GM21390 (cell line): ENCODE results near the gene KCNF1.

Source experiments
- ATAC-seq: cut with Tn5 transposase; IDR thresholded peaks from one replicate; pipeline ENCODE4 v1.9.1; 2021; ENCODE audit not compliant: unreplicated experiment

Gene KCNF1

DNA sequence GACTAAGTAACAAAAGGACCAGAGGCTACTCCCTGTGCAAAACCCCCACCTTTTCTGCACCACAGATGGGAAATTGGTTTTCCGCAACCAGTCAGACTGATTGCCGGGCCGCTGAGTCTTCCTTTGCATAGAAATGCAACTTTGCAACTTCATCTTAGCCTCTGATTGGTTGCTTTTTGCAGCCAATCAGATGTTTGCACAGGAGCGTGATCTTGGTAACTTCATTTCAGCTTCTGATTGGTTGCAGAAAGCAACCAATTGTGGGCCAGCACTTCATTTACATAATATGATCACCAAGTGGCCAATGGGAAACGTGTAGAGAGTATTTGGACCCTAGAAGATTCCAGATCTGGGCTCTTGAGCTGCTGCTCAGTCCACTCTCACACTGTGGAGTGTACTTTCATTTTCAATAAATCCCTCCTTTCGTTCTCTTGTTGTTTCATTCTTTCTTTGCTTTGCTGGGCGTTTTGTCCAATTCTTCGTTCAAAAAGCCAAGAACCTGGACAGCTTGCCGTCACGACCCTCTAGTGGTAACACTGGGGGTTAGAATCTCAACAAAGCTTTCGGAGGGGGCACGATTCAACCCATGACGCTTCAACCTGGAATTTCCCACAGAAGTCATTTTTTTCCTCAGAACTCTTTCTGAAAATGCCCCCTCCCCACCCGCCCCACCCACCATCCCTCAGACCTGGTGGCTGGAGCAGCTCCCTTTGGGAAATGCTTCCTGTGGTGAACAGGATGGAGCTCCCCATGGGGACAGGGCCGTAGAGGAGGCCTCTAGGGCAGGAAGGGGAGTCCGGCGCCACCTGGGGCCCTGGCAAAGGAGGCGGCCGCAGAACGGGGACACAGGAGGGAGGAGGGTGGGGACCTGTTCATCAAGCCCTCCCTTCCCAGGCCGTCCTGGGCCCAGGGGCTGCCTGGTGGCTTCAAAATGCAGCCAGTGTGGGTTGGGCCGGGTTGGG lies 31.8 kb upstream of the KCNF1 start:
- ATAC-seq: no peak

DNA sequence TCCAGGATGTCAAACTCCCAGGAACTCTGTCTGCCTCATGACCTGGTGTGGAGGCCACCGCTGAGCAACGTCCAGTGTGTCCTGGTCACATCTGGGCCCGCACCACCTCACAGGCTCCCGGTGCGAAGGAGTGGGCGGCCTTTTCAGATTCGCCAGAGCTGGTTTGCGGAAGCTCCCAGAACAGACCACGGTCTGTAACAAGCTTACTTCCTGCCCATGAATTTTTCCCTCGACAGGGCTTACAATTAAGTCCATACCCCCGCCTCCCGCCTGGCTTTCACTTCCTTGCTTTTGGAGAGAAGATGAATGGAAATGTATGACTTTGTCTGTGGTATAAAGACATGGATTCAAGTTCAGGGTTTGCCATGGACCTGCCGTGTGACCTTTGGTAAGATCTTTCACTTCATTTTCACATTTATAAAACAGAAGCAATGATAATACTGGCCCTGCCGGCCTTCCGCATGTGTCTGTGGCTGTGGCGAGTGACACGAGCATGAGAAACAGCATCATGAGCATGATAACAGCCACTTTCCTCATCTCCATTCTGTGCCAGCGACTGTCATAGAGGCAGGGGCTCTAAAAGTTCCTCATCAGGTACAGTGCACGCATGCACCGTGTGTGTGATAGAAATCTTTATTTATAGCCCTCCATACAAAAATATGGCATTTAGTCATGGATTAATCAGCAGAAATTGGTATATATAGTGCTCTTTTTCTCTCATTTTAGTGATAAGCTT lies 31.0 kb upstream of the KCNF1 start:
- ATAC-seq: no peak

DNA sequence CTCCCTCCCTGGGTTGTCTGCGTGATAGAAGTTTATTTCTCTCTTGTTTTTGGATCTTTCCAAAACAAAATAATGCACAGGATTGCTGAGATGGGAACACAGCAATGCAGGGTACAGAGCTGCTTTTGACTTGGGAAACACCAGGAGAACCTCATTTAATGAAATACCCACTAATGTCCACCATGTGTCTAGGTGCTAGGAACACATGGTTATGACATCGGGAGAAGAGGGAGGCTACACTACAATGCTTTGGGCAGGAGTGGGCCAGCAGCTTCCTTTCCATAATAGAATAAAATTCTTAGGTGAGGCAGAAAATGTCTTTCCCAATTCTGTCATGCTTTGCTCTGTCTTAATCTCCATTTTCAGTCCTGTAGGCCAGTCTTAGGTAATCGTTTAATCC lies 29.2 kb upstream of the KCNF1 start:
- ATAC-seq: no peak

DNA sequence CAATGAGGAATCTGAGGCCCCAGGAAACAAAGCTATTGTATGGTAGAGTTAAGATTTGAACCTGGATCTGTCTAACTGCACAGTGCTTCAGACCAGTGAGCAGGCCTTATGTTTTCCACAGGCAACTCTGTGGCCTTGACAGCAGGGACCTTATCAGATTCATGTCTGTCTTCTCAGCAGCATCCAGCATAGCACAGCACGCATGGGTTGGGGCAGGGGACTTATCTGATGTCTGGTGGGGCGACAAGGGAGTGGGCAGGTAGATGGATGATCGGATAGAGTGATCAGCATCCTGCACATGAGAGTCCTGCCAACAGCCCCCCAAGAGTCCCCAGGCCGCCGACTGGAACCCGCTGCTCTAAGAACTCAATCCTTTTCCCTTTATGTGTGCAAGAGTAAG lies 28.7 kb upstream of the KCNF1 start:
- ATAC-seq: no peak

DNA sequence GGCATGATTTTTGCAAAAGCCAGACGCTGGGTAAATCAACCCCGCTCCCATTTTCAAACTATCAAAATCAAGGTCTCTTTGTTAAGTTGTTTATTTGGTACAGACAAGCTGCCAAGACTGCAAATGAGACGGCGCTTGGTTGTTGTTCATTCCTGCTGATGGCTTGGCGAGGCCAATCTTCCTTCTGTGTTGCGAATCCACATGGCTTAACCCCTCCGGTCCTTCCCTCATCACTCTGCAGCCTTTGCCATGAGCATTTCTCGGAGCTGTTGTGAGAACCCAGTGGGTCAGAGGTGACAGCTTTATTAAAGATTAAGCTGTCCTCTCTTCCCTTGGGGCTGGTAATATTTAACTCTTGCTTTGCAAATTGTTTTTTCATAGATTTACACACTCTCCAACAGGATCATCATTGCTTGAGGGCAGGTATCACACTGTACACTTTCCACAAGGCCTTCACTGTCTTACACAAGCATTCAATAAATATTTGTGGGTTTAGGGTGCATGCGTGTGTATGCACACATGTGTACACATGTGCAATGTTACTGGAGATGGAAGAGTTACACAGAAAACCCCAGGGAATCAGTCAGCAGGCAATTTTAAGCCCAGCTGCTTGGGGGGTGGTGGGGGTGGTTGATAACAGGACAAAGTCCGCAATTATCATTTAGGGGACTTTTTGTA lies 27.8 kb upstream of the KCNF1 start:
- ATAC-seq: no peak

DNA sequence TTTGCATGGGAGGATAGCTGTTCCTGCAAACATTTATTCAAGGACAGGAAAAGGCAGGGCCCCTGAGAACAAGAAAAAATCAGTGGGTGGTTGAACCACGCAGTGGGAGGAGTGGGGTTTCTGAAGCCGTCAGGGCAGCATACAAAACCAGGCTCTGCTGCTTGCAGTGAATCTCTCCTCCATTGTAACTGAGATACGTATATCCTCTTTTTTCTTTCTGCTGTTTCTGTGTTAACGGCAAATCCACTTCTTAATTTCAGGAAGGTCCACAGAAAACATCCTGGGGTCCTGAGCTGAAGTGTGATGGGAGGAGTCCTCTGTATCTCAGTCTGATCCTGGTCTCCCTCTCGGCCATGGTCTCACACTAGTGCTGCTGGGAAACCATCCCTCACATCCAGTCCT lies 27.2 kb upstream of the KCNF1 start:
- no peak for ATAC-seq

DNA sequence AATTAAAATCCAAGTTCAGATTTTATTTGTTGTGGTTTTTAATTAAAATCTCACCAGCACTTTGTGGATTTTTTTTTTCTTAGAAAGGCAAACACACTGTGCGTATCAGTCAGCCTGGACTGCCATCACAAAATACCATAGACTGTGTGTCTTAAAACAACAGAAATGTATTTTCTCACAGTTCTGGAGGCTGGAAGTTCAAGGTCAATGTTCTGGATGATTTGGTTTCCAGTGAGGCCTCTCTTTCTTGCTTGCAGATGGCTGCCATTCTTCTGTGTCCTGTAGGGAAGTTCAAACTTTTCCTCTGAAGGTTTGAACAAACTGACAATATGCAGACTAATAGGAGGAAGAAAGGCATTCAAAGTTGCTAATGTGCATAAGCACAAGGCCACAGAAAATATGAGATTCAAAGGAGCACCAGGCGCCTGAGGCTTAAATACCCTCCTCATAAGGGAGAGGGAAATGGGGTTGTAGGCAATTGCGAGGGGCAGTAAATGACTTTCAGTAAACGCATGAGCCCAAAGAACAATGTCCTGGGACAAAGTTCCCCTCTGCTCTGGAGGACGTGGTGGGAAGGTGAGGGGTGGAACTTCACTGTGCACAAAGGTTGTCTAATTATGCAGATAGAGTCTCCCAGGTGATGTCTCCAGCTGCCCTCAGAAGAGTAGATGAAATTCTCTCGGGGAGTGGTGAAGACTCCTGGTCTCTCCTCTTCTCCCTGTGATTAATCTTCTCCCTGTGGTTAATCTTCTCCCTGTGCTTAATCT lies 26.5 kb upstream of the KCNF1 start:
- ATAC-seq: no peak

DNA sequence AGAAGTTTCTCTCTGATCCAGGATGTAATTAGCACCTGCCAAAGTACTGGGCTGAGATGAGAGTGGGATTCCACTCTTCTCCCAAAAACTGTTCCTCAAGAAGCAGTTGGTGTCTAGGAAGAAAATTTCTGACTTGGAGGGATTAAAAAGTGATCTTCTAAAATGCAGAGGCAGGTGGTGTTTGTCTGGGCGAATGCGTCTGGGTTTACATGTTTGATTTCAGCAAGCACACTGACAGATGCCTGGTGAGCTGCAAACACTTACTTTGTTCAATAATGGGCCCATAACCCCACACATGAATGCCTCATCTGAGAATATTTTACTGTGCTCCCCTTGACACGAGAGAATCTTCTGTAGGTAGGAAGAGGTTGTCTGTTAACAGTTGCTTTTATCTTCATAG lies 24.3 kb upstream of the KCNF1 start:
- ATAC-seq: no peak

DNA sequence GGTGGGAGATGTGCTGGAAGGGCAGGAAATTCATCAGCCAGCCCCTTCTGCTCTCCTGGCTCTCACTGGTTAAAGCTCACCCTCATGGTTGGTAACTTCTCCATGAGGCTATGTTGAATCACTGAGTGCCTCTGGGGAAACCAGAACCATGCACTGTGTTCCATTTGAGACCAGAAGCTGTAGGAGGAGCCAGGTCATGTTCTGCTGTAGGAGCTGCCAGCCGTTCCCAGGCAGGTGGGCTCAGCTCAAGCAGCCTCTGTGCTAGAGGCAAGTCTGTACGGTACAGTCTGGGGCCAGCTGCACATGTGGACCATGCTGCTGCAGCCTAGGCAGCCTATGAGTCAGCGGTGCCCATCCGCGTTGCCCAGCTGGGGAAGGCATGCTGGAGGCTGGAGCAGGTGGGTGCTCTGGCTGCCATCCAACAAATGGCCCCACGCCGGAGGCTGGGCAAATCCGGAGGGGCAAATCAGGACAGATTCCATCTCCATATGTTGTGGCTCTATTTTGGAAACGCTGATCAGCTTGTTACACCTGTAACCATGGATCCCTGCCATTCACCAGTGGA lies 22.0 kb upstream of the KCNF1 start:
- ATAC-seq: no peak

DNA sequence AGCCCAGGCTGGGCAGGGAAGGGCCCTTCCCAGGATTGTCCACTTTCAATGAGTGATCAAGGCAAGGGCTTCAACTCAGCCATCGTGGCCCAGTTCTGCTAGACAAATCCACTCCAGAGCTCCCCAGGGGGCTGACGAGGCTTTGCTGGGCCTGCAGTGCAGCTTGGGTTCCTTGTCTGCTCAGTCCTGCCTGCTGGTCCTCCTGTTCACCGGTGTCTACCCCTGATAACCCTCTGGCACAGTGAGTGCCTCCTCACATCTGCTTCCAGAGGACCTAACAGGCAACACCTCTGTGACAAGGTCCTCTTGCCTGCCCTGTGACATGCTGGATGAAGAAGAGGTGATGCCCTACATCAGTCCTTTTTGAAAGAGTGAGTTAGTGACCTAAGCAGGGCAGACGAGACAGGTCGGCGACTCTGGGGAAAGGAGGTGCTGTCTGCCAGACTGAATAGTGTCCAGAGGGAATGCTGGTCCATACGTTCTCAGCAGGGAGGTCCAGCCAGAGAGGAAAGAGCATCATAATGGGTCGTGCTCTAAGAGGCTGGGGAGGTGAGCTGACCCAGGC lies 20.9 kb upstream of the KCNF1 start:
- no peak for ATAC-seq

DNA sequence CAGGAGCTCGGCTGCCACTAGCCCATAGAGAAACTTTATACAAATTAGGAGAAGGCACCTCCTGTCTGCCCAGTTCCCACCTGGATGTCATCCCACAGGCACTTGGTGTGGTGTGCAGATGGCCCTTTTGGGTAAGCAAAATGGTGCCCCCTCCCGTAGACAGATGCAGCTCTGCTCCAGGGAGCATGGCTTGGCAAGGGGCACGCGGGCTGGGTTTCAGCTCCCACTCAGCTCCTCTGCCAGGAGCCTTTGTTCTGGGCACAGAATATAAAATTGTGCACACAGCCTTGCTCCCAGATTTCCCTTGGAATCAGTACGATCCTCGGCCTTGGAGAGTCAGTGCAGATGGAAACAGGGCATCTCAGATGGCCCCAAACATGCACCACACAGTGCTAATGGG lies 20.3 kb upstream of the KCNF1 start:
- ATAC-seq: no peak

DNA sequence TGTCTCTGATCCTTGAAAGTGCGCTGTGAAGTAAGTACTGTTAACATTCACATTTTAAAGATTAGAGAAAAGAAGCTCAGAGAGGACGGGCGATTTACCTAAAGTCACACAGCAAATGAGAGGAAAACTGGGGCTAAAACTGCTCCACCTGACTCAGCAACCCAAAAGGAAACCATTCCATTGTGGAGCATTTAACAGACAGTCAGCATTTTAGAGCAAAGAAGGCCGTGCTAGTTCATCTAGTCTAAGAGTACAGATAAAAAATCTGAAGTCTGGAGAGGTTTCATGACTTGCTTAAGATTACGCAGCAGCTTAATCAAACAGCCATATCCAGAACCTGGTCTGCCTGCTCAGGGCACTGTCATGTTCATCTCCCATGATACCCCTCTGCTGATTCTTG lies 19.9 kb upstream of the KCNF1 start:
- no peak for ATAC-seq

DNA sequence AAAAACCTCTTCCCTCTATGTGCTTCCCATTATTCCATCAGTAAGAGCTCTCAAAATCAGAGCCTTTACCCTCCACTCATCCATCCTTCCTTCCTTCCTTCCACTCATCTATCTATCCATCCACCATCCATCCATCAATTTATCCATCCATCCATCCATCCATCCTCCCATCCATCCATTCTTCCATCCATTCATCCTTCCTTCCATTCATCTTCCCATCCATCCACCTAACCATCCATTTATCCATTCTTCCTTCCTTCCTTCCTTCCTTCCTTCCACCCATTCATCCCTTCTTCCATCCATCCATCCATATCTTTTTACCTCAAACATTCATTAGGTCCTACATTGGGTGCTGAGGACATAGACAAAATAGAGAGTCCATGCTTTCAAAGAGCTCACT lies 19.4 kb upstream of the KCNF1 start:
- no peak for ATAC-seq

DNA sequence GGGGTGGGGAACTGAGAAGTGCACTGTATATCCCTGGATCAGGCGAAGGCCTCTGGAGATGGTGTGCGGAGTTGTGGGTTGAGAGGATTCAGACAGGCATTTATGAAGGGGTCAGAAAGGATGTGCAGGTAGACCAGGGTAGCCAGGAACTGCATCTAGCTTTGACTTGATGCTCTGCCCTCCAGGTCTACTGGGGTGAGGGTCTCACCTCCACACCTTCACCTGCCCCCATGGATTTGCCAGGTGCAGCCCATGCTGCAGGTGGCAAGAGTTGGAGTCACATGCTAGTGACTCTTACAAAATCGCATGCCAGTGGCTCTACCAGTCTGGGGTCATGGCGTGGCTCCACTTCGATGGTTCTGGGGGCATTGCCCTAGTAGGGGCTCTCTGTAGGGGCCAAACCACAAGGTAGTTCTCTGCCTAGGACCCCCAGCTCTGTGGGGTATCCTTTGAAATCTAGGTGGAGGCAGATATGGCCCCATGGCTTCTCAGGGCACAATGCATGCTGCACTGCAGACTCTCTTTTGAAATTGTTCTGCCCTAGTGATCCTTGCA lies 18.9 kb upstream of the KCNF1 start:
- ATAC-seq: no peak

DNA sequence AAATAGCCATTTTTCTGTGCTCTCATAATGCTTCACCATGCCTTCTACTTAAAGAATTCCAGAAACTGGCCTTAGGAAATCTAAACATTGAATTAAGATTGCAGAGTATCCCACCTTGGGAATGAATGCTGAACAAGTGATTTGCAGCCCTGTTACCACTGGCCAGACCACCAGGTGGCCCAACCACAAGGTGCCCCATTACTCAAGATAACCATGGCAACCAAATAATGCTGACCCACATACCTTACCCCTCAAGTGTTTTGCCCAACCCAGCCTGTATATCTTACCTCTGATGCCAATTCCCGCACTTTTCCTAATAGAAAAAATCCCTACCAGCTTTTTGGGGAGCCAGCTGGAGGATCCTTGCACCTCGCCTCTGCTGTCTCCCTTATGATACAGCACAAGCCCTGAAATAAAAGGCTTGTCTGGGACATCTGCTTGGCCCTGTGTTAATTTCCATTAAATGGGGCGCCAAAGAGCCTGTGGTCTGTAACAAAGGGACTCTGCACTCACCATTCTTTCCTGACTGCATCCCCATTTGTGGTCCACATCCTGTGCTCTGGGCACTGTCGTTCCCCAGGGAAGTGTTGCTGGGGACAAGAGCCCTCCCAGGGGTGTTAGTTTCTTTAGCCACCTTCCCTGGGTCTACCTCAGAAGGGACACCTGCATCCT lies 17.3 kb upstream of the KCNF1 start:
- ATAC-seq: no peak

DNA sequence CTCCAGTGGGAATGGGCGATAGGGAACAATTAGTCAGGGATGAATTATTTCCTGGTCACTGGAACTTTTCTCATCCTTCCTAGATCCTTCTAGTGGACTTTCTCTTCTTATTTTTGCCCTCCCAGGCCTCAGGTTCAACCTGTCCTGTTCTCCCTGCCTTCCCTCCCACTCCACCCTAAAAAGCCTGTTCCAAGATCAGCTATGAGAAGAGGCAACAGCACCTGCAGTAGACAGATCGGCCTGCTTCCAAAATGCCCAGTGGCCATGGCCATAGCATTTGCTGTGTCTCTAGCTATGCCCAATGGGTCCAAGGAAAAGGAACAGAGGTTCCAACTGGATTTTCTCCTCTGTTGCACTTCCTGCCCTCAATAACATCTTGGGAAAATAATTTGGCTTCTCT lies 16.5 kb upstream of the KCNF1 start:
- ATAC-seq: no peak

DNA sequence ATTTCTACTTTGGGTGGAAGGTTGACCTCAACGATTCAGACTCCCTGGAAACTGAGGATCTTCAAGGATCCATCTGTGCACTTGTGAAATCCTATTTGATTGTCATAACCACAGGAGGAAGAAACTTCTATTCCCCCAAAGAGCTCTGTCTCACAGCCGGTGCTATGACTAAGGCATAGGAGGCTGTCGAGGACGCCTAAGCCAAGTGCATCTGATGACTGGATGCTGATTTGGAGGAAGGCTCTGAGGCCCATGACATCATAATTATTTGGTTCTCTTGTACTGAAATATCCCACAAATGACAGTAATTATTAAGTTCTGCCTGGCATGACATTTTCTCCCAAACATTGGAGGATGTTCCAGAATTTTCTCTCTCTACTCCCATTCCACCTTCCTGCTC lies 13.8 kb upstream of the KCNF1 start:
- no peak for ATAC-seq

DNA sequence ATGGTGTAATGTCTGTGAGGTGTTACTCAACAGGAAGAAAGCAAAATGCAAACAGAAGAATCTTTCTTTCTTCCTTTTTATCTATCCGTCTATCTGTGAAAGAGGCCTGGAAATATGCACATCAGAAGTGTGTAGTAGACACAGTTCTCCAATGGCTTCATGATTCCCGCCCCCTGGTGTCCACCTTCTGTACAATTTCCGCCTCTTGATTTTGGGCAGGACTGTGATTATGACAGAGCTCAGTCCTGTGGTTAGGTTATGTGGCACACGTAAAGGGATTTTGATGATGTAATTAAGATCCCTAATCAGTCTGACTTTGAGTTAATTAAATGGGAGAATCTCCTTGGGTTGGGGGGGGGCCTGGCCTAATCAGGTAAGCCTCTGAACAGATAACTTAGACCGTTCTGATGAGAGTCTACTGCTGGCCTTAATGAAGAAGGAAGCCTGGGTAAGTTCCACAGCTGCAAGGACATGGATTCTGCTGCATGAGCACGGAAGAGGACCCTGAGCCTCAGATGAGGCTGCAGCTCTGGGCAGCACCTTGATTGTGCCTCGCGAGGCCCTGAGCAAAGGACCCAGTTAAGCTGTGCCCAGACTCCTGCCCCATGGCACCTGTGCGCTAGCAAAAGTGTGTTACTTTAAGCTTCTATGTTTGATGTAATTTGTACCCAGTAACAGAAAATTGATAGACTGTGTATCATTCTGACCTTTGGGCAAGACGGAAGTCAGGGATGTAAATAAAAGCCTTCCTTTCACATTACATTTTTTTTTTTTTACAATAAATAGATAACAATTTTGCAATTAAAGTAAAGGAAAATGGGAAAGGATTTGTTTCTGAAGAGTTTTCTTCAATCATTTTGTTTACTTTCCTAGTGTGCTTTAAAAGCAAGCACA lies 11.3 kb upstream of the KCNF1 start:
- ATAC-seq: no peak
